HepG2 (cell line): Measurements from ENCODE around the gene E2F1. TPM values are rescaled to one million over a fixed set of nuclear protein-coding genes. Genes with fewer than 3 reads are reported as not detected.

Experiments
- ARNT ChIP-seq: fragments of 450-650 bp; IDR thresholded peaks from 2 replicates; pipeline ENCODE4 v1.6.1; 2017
- CSRNP2 ChIP-seq: sonication (generic); formaldehyde crosslinking; conservative IDR thresholded peaks from 2 replicates; pipeline ENCODE4 v1.8.0; 2022; ENCODE audit warnings: low read depth, missing genetic modification reagents
- CTCF ChIP-seq: sonication (generic); formaldehyde crosslinking; IDR thresholded peaks from 2 replicates; pipeline ENCODE4 v1.5.0; 2020; ENCODE audit warnings: mild to moderate bottlenecking, missing genetic modification reagents, moderate library complexity
- GABPA ChIP-seq, 2 experiments: IDR thresholded peaks; 2 replicates each; pipeline ENCODE4 v1.6.1; 2011 to 2016; ENCODE audit warnings: low read depth in 2 of 2, low read length in 1 of 2, missing biosample characterization in 1 of 2, missing genetic modification characterization in 1 of 2
- HNRNPLL ChIP-seq: fragments of 200-400 bp; formaldehyde crosslinking; IDR thresholded peaks from 2 replicates; pipeline ENCODE4 v1.6.1; 2017; ENCODE audit warnings: mild to moderate bottlenecking, low read depth, low read length; ENCODE audit not compliant: poor library complexity, severe bottlenecking
- IRX3 ChIP-seq: sonication (generic); formaldehyde crosslinking; IDR thresholded peaks from 2 replicates; pipeline ENCODE4 v1.8.1; 2023; ENCODE audit warnings: mild to moderate bottlenecking, low read depth, missing genetic modification reagents, borderline replicate concordance
- JDP2 ChIP-seq: sonication (generic); formaldehyde crosslinking; IDR thresholded peaks from 2 replicates; pipeline ENCODE4 v1.8.1; 2022; ENCODE audit warnings: missing genetic modification reagents, borderline replicate concordance
- PPARG ChIP-seq: conservative IDR thresholded peaks from 2 replicates; pipeline ENCODE4 v1.6.1; 2016; ENCODE audit warnings: missing biosample characterization, missing genetic modification reagents
- SAP130 ChIP-seq: IDR thresholded peaks from 2 replicates; pipeline ENCODE4 v1.6.1; 2016; ENCODE audit warnings: low read depth
- SP1 ChIP-seq, 2 experiments: fragments of 450-650 bp in 1 of 2; sonication (generic) in 1 of 2; formaldehyde crosslinking in 1 of 2; IDR thresholded peaks; 2 replicates each; pipeline versions ENCODE4 v1.4.0 to v1.6.1; 2016 to 2020; ENCODE audit warnings: missing genetic modification reagents in 1 of 2
- TEF ChIP-seq: sonication (generic); formaldehyde crosslinking; IDR thresholded peaks from 2 replicates; pipeline ENCODE4 v1.5.0; 2020; ENCODE audit warnings: missing genetic modification reagents
- TGIF2 ChIP-seq: IDR thresholded peaks from 2 replicates; pipeline ENCODE4 v1.6.1; 2016; ENCODE audit warnings: control low read depth, missing compliant biosample characterization
- THAP7 ChIP-seq: sonication (generic); formaldehyde crosslinking; IDR thresholded peaks from 2 replicates; pipeline ENCODE4 v1.8.1; 2023; ENCODE audit warnings: mild to moderate bottlenecking, missing genetic modification reagents
- ZGPAT ChIP-seq: IDR thresholded peaks from 2 replicates; pipeline ENCODE4 v1.6.1; 2016; ENCODE audit warnings: mild to moderate bottlenecking
- ZNF12 ChIP-seq: sonication (generic); formaldehyde crosslinking; IDR thresholded peaks from 2 replicates; pipeline ENCODE4 v1.5.0; 2020; ENCODE audit warnings: missing genetic modification reagents
- ZNF205 ChIP-seq: IDR thresholded peaks from 2 replicates; pipeline ENCODE4 v1.6.1; 2018; ENCODE audit warnings: missing biosample characterization, missing genetic modification reagents
- ZNF292 ChIP-seq: sonication (generic); formaldehyde crosslinking; IDR thresholded peaks from 2 replicates; pipeline ENCODE4 v1.8.1; 2022; ENCODE audit warnings: mild to moderate bottlenecking, low read depth, missing genetic modification reagents, borderline replicate concordance
- ZNF800 ChIP-seq: sonication (generic); formaldehyde crosslinking; IDR thresholded peaks from 2 replicates; pipeline ENCODE4 v1.4.0; 2020; ENCODE audit warnings: missing genetic modification reagents
- ZNF850 ChIP-seq: sonication (generic); formaldehyde crosslinking; conservative IDR thresholded peaks from 2 replicates; pipeline ENCODE4 v1.9.0; 2021; ENCODE audit warnings: mild to moderate bottlenecking, missing genetic modification reagents
- ZSCAN9 ChIP-seq: IDR thresholded peaks from 2 replicates; pipeline ENCODE4 v1.6.1; 2016; ENCODE audit warnings: borderline replicate concordance
- polyA plus RNA-seq, 8 experiments: library from polyadenylated mRNA; depleted of rRNA in 3 of 8; stranded (reverse) in 7 of 8; unstranded in 1 of 8; fragments of >200 nt; fragmentation: Illumina TruSeq in 4 of 8; extraction: Trizol in 4 of 8; gene quantifications; 2 replicates each; pipeline versions ENCODE4 v1.2.1 to v1.2.3, GENCODE V29; 2011 to 2016; ENCODE audit warnings: low read depth in 4 of 8, missing spikeins in 1 of 8, mixed read lengths in 1 of 8; ENCODE audit not compliant: insufficient read depth in 1 of 8
- total RNA-seq, 5 experiments: library from RNA; depleted of rRNA; stranded (reverse); fragments of >200 nt; fragmentation: Illumina TruSeq; extraction: Trizol; gene quantifications; 2 replicates each; pipeline ENCODE4 v1.2.3, GENCODE V29; 2016; ENCODE audit warnings: low read depth in 1 of 5

Gene E2F1
- total and polyA plus RNA-seq, 2 of the 13 experiments (the other 11 are each of a cell fraction or from before 2014, with no cell fraction given), result 25.5 to 39.4 TPM

GRCh38 chr20:33674294-33675135, 11.7 kb downstream of the E2F1 start, which contains the start of gene NECAB3 (continued):
- peak; percentile 47; the same call in 1 of the 2 replicates for TF ChIP-seq TEF (CRISPR knock-in tag)
- no peak for TF ChIP-seq SP1 (IDR thresholded peaks at IDR 0.05)
- peak; percentile 65 for TF ChIP-seq SP1 (CRISPR knock-in tag; IDR thresholded peaks at IDR 0.05)
- TF ChIP-seq CTCF, result peak; percentile 57
- TF ChIP-seq PPARG (CRISPR knock-in tag), result 0 out of 2 replicates have a peak, but pooled peaks have one; percentile 18
- TF ChIP-seq JDP2, result peak; percentile 37; the same call in 1 of the 2 replicates
- TF ChIP-seq SAP130 (CRISPR knock-in tag), result peak; percentile 76
- TF ChIP-seq IRX3 (CRISPR knock-in tag), result peak; percentile 74; the same call in 1 of the 2 replicates
- peak; percentile 69; the same call in 1 of the 2 replicates for TF ChIP-seq THAP7 (CRISPR knock-in tag)
- TF ChIP-seq TGIF2 (CRISPR knock-in tag), result peak; percentile 73
- TF ChIP-seq ZSCAN9 (CRISPR knock-in tag), result peak; percentile 83
- TF ChIP-seq ZGPAT (CRISPR knock-in tag), result peak; percentile 84
- peak; percentile 69 for TF ChIP-seq HNRNPLL
- TF ChIP-seq ZNF800, result peak; percentile 73; the same call in 1 of the 2 replicates
- TF ChIP-seq GABPA (IDR thresholded peaks at IDR 0.05; ENCODE audit: low read depth, low read length), result peak; percentile 54
- no peak; the same call in 1 of the 2 replicates for TF ChIP-seq GABPA (CRISPR knock-in tag; IDR thresholded peaks at IDR 0.05; ENCODE audit: low read depth)
- peak; percentile 24; the same call in 1 of the 2 replicates for TF ChIP-seq ZNF205
- 0 out of 2 replicates have a peak, but pooled peaks have one; percentile 41 for TF ChIP-seq CSRNP2 (CRISPR knock-in tag)
- TF ChIP-seq ZNF292 (CRISPR knock-in tag), result no peak
- peak; percentile 96 for TF ChIP-seq ZNF850 (CRISPR knock-in tag)
- TF ChIP-seq ARNT, result no peak
- peak; percentile 48; the same call in 1 of the 2 replicates for TF ChIP-seq ZNF12 (CRISPR knock-in tag)
